ENCODE data around the gene DCAF5. TPM values are rescaled to one million over a fixed set of nuclear protein-coding genes. Genes with fewer than 3 reads are reported as not detected.

The DCAF5 gene, protein sequence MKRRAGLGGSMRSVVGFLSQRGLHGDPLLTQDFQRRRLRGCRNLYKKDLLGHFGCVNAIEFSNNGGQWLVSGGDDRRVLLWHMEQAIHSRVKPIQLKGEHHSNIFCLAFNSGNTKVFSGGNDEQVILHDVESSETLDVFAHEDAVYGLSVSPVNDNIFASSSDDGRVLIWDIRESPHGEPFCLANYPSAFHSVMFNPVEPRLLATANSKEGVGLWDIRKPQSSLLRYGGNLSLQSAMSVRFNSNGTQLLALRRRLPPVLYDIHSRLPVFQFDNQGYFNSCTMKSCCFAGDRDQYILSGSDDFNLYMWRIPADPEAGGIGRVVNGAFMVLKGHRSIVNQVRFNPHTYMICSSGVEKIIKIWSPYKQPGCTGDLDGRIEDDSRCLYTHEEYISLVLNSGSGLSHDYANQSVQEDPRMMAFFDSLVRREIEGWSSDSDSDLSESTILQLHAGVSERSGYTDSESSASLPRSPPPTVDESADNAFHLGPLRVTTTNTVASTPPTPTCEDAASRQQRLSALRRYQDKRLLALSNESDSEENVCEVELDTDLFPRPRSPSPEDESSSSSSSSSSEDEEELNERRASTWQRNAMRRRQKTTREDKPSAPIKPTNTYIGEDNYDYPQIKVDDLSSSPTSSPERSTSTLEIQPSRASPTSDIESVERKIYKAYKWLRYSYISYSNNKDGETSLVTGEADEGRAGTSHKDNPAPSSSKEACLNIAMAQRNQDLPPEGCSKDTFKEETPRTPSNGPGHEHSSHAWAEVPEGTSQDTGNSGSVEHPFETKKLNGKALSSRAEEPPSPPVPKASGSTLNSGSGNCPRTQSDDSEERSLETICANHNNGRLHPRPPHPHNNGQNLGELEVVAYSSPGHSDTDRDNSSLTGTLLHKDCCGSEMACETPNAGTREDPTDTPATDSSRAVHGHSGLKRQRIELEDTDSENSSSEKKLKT
- total RNA-seq: 10 to 100 TPM; 36.4 to 47.7 (median 40.2) TPM

DNA sequence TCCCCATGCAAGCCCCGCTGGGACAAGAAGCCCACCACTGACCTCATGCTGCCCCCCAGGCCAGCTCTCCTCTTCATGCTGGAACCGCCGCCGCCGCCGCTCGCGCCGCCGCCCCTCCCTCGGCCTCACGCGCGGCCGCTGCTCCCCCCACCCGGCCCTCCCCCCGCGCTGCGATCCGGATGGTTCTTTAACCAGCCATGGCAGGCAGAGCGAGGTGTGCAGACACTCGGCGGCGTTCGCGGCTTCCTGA, at the start of gene DCAF5:
Gene DCAF5 (minus strand): TSS at position 218 of the 250 bp plus-strand sequence. CDS start 141 bp downstream, at position 77.
- TF ChIP-seq, protein P1, sequence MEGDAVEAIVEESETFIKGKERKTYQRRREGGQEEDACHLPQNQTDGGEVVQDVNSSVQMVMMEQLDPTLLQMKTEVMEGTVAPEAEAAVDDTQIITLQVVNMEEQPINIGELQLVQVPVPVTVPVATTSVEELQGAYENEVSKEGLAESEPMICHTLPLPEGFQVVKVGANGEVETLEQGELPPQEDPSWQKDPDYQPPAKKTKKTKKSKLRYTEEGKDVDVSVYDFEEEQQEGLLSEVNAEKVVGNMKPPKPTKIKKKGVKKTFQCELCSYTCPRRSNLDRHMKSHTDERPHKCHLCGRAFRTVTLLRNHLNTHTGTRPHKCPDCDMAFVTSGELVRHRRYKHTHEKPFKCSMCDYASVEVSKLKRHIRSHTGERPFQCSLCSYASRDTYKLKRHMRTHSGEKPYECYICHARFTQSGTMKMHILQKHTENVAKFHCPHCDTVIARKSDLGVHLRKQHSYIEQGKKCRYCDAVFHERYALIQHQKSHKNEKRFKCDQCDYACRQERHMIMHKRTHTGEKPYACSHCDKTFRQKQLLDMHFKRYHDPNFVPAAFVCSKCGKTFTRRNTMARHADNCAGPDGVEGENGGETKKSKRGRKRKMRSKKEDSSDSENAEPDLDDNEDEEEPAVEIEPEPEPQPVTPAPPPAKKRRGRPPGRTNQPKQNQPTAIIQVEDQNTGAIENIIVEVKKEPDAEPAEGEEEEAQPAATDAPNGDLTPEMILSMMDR (IDR thresholded peaks at IDR 0.05; ENCODE audit: low read depth): no peak

DNA sequence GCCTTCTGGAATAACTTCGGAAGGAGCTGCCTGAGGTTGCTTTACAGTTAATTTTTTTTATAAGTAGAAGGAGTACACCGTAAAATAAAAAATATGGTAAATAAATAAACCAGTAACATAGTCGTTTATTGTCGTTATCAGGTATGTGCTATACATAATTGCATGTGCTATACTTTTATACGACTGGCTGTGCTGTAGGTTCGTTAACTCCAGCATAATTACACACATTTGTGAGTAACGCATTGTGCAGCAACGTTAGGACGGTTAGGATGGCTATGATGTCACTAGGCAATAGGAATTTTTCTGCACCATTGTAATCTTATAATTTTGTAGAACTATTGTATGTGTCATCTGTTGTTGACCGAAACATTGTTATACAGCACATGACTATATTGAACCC, 46.9 kb upstream of the DCAF5 start:
- TF ChIP-seq, protein P1 (IDR thresholded peaks at IDR 0.05; ENCODE audit: low read depth): no peak

DNA sequence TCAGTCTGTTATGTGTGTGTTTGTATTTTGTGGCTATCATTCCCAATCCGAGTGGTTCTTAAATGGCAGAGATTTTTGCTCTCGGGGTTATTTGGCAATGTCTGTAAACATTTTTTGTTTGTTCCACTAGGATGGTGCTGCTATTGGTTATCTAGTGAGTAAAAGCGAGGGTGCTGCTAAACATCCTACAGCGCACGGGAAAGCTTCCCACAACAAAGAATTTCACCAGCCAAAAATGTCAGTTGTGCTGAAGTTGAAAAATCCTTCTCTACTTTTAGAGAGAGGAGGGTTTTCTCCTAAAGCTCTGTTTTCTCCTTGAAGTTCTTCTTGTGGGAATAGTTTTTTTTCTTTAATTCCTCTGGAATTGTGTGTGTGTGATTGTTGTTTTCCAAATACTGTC, 40.8 kb upstream of the DCAF5 start:
- TF ChIP-seq, protein P1 (IDR thresholded peaks at IDR 0.05; ENCODE audit: low read depth): no peak

DNA sequence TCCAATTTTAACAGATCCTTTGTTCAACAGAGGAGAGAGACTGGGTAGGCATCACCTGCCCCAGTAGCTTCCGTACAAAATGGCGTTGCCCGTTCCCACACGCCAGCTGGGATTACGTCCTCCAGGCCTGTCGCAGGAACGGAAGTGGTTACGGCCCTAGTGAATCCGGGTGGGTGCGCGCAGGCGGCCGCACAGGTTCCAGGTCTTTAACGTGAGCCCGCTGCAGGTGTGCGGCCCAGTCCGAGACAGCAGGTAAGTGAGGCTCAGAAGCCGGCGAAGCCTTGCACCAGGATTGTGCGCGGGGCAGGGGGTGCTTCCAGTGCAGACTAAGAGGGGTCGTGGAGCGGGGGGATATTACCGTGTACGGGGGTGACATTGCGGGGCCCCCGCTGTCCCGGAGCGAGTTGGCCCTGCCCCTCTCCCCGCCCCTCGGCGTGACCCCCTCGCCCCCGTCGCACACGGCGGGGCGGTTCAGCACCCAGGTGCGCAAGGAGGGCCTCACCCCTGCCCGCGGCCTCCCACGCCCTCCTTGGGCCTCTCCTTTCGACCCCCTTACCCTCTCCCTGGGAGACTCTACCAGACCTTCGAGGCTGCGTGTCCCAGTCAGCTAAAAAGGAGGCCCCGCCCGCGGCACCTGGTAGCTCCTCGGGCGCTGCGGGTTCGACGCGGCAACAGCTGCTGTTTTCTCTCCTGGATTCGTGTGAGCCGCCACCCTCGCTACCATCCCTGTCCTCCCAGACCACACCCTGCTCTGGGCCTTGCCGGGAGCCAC, 38.6 kb upstream of the DCAF5 start, which contains the start of gene EXD2:
Gene EXD2 (plus strand): TSS at position 159 of the 772 bp plus-strand sequence. CDS start 17,973 bp downstream, outside the sequence.
- TF ChIP-seq, protein P1 (IDR thresholded peaks at IDR 0.05; ENCODE audit: low read depth): no peak

DNA sequence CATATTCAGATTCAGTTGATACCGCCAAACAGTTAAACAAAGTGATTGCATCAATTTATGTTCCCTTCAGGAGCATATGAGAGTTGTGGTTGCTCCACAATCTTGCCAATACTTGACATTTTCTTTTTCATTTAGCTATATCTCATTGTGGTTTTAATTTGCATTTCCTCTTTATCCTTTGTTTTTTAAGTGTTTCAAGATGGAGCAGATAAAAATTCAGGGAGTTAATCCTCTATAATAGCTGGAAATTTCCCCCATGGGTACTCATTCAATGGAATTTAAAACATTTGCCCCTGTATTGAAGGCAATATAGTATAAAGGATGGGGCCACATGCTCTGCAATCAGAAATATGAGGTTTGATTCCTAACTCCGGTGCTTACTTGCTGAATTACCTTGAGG, 37.3 kb upstream of the DCAF5 start:
- TF ChIP-seq, protein P1 (IDR thresholded peaks at IDR 0.05; ENCODE audit: low read depth): no peak

DNA sequence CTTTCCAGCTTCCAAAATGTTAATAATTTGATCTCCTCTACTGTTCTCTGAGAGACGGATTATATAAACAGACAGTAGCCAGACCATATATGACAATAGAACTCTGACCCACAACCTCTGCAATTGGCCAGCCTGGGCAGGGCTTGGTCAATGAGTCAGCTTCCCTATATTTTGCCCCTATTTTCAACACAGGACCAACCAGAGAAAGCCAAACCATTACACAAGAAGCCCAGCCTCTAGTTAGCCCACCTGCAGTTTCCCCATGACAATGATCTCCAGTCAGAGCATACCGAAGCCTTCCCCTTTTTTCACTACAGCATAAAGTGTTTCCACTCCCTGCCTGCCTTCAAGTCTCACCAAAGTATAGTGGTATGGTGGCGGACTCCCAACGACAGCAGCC, 30.8 kb upstream of the DCAF5 start:
- TF ChIP-seq, protein P1 (IDR thresholded peaks at IDR 0.05; ENCODE audit: low read depth): no peak

Data from subcutaneous adipose tissue (tissue), 4 donors.